Neuronal stem cell (in vitro differentiated cells): ENCODE data around the gene FGF3.

ENCODE experiments used
- DNase-seq: peaks from one replicate; pipeline ENCODE4 v3.0.0-alpha.2; 2013; ENCODE audit warnings: low spot score
- H2AFZ ChIP-seq: one replicate; pipeline ENCODE4 v1.6.1; 2013; ENCODE audit warnings: mild to moderate bottlenecking, low read length, inconsistent platforms
- H2AK5ac ChIP-seq: 2 replicates; pipeline ENCODE4 v1.6.1; 2013; ENCODE audit warnings: low read depth, mild to moderate bottlenecking, inconsistent platforms, low read length, moderate library complexity, mixed read lengths
- H2BK120ac ChIP-seq: 2 replicates; pipeline ENCODE4 v1.6.1; 2013; ENCODE audit warnings: low read depth, mild to moderate bottlenecking, inconsistent platforms, low read length, moderate library complexity, mixed read lengths
- H2BK12ac ChIP-seq: one replicate; pipeline ENCODE4 v1.6.1; 2013; ENCODE audit warnings: low read length, inconsistent platforms
- H2BK15ac ChIP-seq: 2 replicates; pipeline ENCODE4 v1.6.1; 2013; ENCODE audit warnings: mild to moderate bottlenecking, low read length, inconsistent platforms, mixed read lengths
- H2BK5ac ChIP-seq: one replicate; pipeline ENCODE4 v1.6.1; 2013; ENCODE audit warnings: inconsistent platforms, mild to moderate bottlenecking, low read length, moderate library complexity
- H3K14ac ChIP-seq: one replicate; pipeline ENCODE4 v1.6.1; 2013; ENCODE audit warnings: low read length, inconsistent platforms
- H3K18ac ChIP-seq: 2 replicates; pipeline ENCODE4 v1.6.1; 2013; ENCODE audit warnings: low read length, inconsistent platforms
- H3K23ac ChIP-seq: 2 replicates; pipeline ENCODE4 v1.6.1; 2013; ENCODE audit warnings: low read depth, mild to moderate bottlenecking, mixed read lengths, low read length, inconsistent platforms; ENCODE audit not compliant: poor library complexity
- H3K27ac ChIP-seq: replicated peaks from 3 replicates; pipeline ENCODE4 v1.5.1; 2013; ENCODE audit warnings: low read length, inconsistent platforms
- H3K27me3 ChIP-seq, 3 experiments: 2 replicates each; pipeline ENCODE4 v1.6.1; 2013; ENCODE audit warnings: low read length in 3 of 3, mild to moderate bottlenecking in 2 of 3, inconsistent platforms in 1 of 3, low read depth in 1 of 3, mixed read lengths in 1 of 3, moderate library complexity in 1 of 3; ENCODE audit not compliant: control insufficient read depth in 3 of 3, insufficient read depth in 3 of 3
- H3K36me3 ChIP-seq, 2 donors: replicated peaks in 1 of 2; 2 replicates each; pipeline ENCODE4 v1.6.1; 2013; ENCODE audit warnings: low read length in 2 of 2; ENCODE audit not compliant: control insufficient read depth in 2 of 2, insufficient read depth in 2 of 2
- H3K4ac ChIP-seq: 2 replicates; pipeline ENCODE4 v1.6.1; 2013; ENCODE audit warnings: inconsistent platforms, mild to moderate bottlenecking, low read length, moderate library complexity
- H3K4me1 ChIP-seq, 2 donors: 1 replicate in 1 of 2; 2 replicates in 1 of 2; pipeline ENCODE4 v1.6.1; 2013; ENCODE audit warnings: low read length in 2 of 2, low read depth in 1 of 2; ENCODE audit not compliant: control insufficient read depth in 2 of 2, insufficient read depth in 1 of 2
- H3K4me2 ChIP-seq: one replicate; pipeline ENCODE4 v1.6.1; 2013; ENCODE audit warnings: mild to moderate bottlenecking, low read length, inconsistent platforms; ENCODE audit not compliant: insufficient read depth, poor library complexity, severe bottlenecking
- H3K4me3 ChIP-seq, 2 donors: 2 replicates each; pipeline ENCODE4 v1.5.1; 2013; ENCODE audit warnings: low read length in 2 of 2, mild to moderate bottlenecking in 2 of 2, inconsistent platforms in 1 of 2, moderate library complexity in 1 of 2
- H3K79me1 ChIP-seq: one replicate; pipeline ENCODE4 v1.6.1; 2013; ENCODE audit warnings: low read depth, mild to moderate bottlenecking, inconsistent platforms, low read length, moderate library complexity
- H3K9ac ChIP-seq: one replicate; pipeline ENCODE4 v1.6.1; 2013; ENCODE audit warnings: mild to moderate bottlenecking, low read depth, low read length, inconsistent platforms; ENCODE audit not compliant: poor library complexity
- H3K9me3 ChIP-seq, 2 donors: replicated peaks in 1 of 2; 2 replicates each; pipeline versions ENCODE3 to v1.6.1; 2013; ENCODE audit warnings: low read length in 2 of 2, mild to moderate bottlenecking in 2 of 2, inconsistent platforms in 1 of 2, low read depth in 1 of 2, mixed read lengths in 1 of 2, moderate library complexity in 1 of 2; ENCODE audit not compliant: control insufficient read depth in 2 of 2, insufficient read depth in 1 of 2
- H4K8ac ChIP-seq: one replicate; pipeline ENCODE4 v1.6.1; 2013; ENCODE audit warnings: low read depth, mild to moderate bottlenecking, inconsistent platforms, low read length, moderate library complexity
- H4K91ac ChIP-seq: one replicate; pipeline ENCODE4 v1.6.1; 2013; ENCODE audit warnings: low read length, low read depth, mild to moderate bottlenecking, inconsistent platforms; ENCODE audit not compliant: poor library complexity
- WGBS, 2 donors: extraction: QIAGEN DNeasy Blood & Tissue Kit; methylation state at CpG; one replicate each; pipeline ENCODE4 v1.1.7; 2013; ENCODE audit warnings: missing lambda C conversion rate in 2 of 2, mixed read lengths in 1 of 2; ENCODE audit not compliant: insufficient read length in 2 of 2, insufficient replicate concordance in 1 of 2; ENCODE audit errors: extremely low coverage in 2 of 2; 5-methylcytosine and 5-hydroxymethylcytosine counted together

FGF3 gene

GRCh38 chr11:69804769-69805508 lies 14.3 kb downstream of the FGF3 start:
- Histone ChIP-seq H3K79me1 (no peaks in the 10 kb centered on the region), H2BK5ac (no peak overlapping the region), H3K23ac (no peak overlapping the region), H3K27ac (no peak overlapping the region), H3K4me2 (no peak overlapping the region), H2AK5ac (peak overlapping the region; percentile 24), H4K8ac (no peak overlapping the region), H4K91ac (no peak overlapping the region), H3K36me3 (no peaks in the 10 kb centered on the region), H2BK120ac (peak overlapping the region; percentile 51), H2AFZ (no peak overlapping the region), H3K9ac (no peak overlapping the region), H3K14ac (no peak overlapping the region), H2BK15ac (no peak overlapping the region), H3K4ac (no peak overlapping the region), H3K9me3 (no peaks in the 10 kb centered on the region), H3K4me3 (no peak overlapping the region), H2BK12ac (no peak overlapping the region), H3K18ac (peak overlapping the region; percentile 62), H3K27me3 (no peaks in the 10 kb centered on the region), H3K4me1 (peaks cover 13 to 22% of the 10 kb centered on the region in 2 donors)
- no CpG with 5 or more reads among the region's 19 CpGs for WGBS, 2 donors
- no peak for DNase-seq

- no peak overlapping the region for H2BK120ac ChIP-seq
- no peak overlapping the region for H3K23ac ChIP-seq
- H3K27me3 ChIP-seq: no peaks in the 10 kb centered on the region
- no peak overlapping the region for H2BK5ac ChIP-seq
- H2AK5ac ChIP-seq: no peak overlapping the region
- no peak overlapping the region for H4K91ac ChIP-seq
- no peak overlapping the region for H3K9ac ChIP-seq
- H3K4me2 ChIP-seq: no peak overlapping the region
- H3K4me3 ChIP-seq: no peak overlapping the region
- no peak overlapping the region for H2BK15ac ChIP-seq
- peaks cover 0 to 2% of the 10 kb centered on the region in 2 donors for H3K9me3 ChIP-seq
- H3K27ac ChIP-seq: no peak overlapping the region
- H2AFZ ChIP-seq: no peak overlapping the region
- H3K4me1 ChIP-seq: peaks cover 8 to 10% of the 10 kb centered on the region in 2 donors
- no peak overlapping the region for H3K18ac ChIP-seq
- no peak overlapping the region for H4K8ac ChIP-seq
- H3K79me1 ChIP-seq: no peaks in the 10 kb centered on the region
- H3K4ac ChIP-seq: no peak overlapping the region
- H3K14ac ChIP-seq: no peak overlapping the region
- no peaks in the 10 kb centered on the region for H3K36me3 ChIP-seq
- no peak for DNase-seq
- no peak overlapping the region for H2BK12ac ChIP-seq
These were observed 15.5 kb downstream of the FGF3 start for GRCh38 chr11:69803604-69804218.

- Histone ChIP-seq H3K9ac (no peak overlapping the region), H3K27me3 (no peaks in the 10 kb centered on the region), H2BK15ac (no peak overlapping the region), H2BK5ac (no peak overlapping the region), H3K9me3 (peaks cover 0 to 2% of the 10 kb centered on the region in 2 donors), H3K36me3 (no peaks in the 10 kb centered on the region), H3K27ac (no peak overlapping the region), H3K4me1 (peaks cover 2 to 4% of the 10 kb centered on the region in 2 donors), H3K14ac (no peak overlapping the region), H2AFZ (no peak overlapping the region), H3K4me3 (no peak overlapping the region), H3K23ac (no peak overlapping the region), H2BK12ac (no peak overlapping the region), H4K8ac (no peak overlapping the region), H2BK120ac (no peak overlapping the region), H4K91ac (no peak overlapping the region), H3K4ac (no peak overlapping the region), H2AK5ac (no peak overlapping the region), H3K4me2 (no peak overlapping the region), H3K79me1 (no peaks in the 10 kb centered on the region), H3K18ac (no peak overlapping the region)
- no peak for DNase-seq
- no CpG with 5 or more reads among the region's 2 CpGs for WGBS, 2 donors
These were observed 16.2 kb downstream of the FGF3 start for GRCh38 chr11:69803022-69803421.

- Histone ChIP-seq H2BK5ac (no peak overlapping the region), H2BK15ac (no peak overlapping the region), H4K91ac (no peak overlapping the region), H2BK12ac (no peak overlapping the region), H2AFZ (no peak overlapping the region), H3K9ac (no peak overlapping the region), H3K4me2 (no peak overlapping the region), H2AK5ac (no peak overlapping the region), H3K4me1 (peaks cover 0 to 2% of the 10 kb centered on the region in 2 donors), H2BK120ac (no peak overlapping the region), H3K4ac (no peak overlapping the region), H3K79me1 (no peaks in the 10 kb centered on the region), H3K27me3 (no peaks in the 10 kb centered on the region), H3K23ac (no peak overlapping the region), H3K9me3 (peaks cover 0 to 2% of the 10 kb centered on the region in 2 donors), H3K27ac (no peak overlapping the region), H4K8ac (no peak overlapping the region), H3K14ac (no peak overlapping the region), H3K4me3 (no peak overlapping the region), H3K18ac (no peak overlapping the region), H3K36me3 (no peaks in the 10 kb centered on the region)
- no CpG with 5 or more reads among the region's 1 CpG for WGBS, 2 donors
- DNase-seq: no peak
These were observed 16.6 kb downstream of the FGF3 start for GRCh38 chr11:69802590-69802989.
